Kidney epithelial cell (primary cell): ENCODE results near the gene AFF1. TPM values are rescaled to one million over a fixed set of nuclear protein-coding genes. Genes with fewer than 3 reads are reported as not detected.

Experiments used
- DNase-seq: peaks from one replicate; pipeline ENCODE4 v3.0.0-alpha.2; 2010; ENCODE audit warnings: low read depth
- H3K27me3 ChIP-seq: 2 replicates; pipeline ENCODE4 v1.6.0; 2011; ENCODE audit warnings: low read length; ENCODE audit not compliant: control insufficient read depth, insufficient read depth
- H3K36me3 ChIP-seq: 2 replicates; pipeline ENCODE4 v1.5.1; 2011; ENCODE audit warnings: low read length; ENCODE audit not compliant: control insufficient read depth, insufficient read depth
- H3K4me3 ChIP-seq: 2 replicates; pipeline ENCODE4 v1.5.1; 2011; ENCODE audit warnings: low read depth, mild to moderate bottlenecking, control low read depth, low read length
- CTCF ChIP-seq: IDR thresholded peaks from 2 replicates; pipeline ENCODE4 v1.5.1; 2011; ENCODE audit warnings: mild to moderate bottlenecking, moderate library complexity, low read length, control low read depth, inconsistent platforms; ENCODE audit not compliant: insufficient read depth, poor library complexity, severe bottlenecking
- total RNA-seq: library from RNA; depleted of rRNA; stranded (reverse); fragments of >200 nt; gene quantifications from 2 replicates; pipeline ENCODE4 v1.2.3, GENCODE V29; 2015

Gene AFF1
- total RNA-seq, 1 donor from 2014 or later: 16.9 TPM

DNA sequence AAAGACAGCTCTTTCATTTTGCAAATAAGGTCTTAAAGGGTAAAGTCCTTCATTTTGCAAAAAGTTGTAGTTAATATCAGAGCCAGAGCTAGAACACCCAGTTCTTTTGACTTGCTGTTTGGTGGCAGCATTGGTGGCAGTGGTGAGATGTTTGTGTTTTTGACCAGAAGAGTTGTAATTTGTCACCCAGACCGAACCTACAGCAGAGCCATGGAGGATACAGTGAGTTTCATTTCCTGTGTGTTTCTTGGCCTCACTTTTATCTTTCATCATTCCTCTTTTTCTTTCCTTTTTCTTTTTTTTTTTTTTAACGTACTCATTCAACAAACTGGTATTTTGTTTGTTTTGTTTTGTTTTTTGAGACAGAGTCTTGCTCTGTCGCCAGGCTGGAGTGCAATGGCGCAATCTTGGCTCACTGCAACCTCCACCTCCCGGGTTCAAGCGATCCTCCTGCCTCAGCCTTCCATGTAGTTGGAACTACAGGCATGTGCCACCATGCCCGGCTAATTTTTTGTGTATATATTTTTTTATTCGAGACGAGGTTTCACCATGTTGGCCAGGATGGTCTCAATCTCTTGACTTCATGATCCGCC lies 116.4 kb downstream of the AFF1 start:
- no peak overlapping the region for H3K4me3 ChIP-seq
- H3K27me3 ChIP-seq: no peaks in the 10 kb centered on the region
- H3K36me3 ChIP-seq: peaks cover 1% of the 10 kb centered on the region
- DNase-seq: no peak
- TF ChIP-seq CTCF: no peak

DNA sequence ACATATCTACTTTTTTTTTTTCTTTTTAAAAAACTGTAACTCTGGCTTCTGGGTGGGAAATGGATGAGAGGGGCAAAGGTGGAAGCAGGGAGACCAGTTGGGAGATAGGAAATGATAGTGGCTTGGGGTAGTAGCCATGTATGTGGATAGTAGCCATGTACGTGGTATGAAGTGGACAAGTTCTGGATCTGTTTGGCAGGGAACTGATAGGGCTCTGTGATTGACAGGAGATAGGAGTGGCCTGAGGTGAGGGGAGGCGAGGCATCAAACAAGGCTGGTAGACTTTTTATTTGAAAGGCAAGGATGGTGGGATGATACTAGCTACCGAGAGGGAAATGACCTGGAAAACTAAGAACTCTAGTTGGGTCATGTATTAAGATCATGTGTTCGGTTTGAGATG lies 117.8 kb downstream of the AFF1 start:
- H3K27me3 ChIP-seq: no peaks in the 10 kb centered on the region
- TF ChIP-seq CTCF: no peak
- H3K4me3 ChIP-seq: no peak overlapping the region
- no peak for DNase-seq
- no peaks in the 10 kb centered on the region for H3K36me3 ChIP-seq

- no peaks in the 10 kb centered on the region for H3K36me3 ChIP-seq
- H3K4me3 ChIP-seq: no peak overlapping the region
- TF ChIP-seq CTCF: no peak
- DNase-seq: no peak
- H3K27me3 ChIP-seq: no peaks in the 10 kb centered on the region
Observed at GRCh38 chr4:87053176-87053658, 118.4 kb downstream of the AFF1 start.

DNA sequence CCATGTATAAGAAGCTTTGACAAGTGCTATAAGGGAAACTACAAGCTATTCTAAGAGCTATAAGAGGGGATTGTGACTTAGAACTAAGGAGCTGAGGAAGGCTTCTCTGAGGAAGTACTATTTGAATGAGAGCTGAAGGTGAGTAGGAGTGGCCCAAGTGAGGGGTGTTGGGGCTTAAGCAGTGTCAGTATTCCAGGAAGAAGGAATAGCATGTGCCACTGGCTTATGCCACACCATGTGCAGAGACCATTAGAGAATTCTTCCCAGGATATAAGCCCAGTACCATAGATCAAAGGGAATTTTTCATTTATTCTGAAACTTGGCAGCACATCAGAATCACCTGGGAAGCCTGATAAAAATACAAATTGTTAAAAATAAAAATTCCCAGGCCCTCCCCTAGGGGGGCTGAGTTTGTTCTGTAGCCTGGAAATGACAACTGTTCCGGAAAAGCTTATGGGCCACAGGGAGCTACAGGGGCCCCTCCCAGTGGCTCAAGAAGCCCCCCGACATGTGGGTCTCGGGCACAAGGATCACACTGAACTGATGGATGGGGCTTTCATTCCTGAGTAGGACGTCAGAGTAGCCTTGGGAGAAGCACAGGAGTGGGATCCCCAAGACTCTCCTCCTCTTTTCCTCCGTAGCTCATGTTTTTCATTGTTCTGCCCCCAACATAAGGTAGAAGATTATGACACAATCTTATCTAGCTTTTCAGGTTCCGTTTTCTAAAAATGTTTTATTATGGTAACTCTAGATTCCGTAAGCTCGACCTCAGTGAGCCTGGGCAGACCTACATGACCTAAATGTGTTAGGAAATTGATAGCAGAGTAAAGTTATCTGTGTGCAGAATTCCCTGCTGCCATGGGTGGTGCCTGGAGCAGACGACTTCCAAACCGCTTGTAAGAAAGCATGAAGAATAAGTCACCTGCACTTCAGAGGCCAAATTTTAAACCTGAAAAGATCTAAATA lies 119.3 kb downstream of the AFF1 start:
- Histone ChIP-seq H3K4me3 (no peak overlapping the region), H3K27me3 (no peaks in the 10 kb centered on the region), H3K36me3 (no peaks in the 10 kb centered on the region)
- no peak for DNase-seq
- no peak for TF ChIP-seq CTCF

GRCh38 chr4:87054900-87055299 lies 120.1 kb downstream of the AFF1 start:
- no peaks in the 10 kb centered on the region for H3K27me3 ChIP-seq
- TF ChIP-seq CTCF: no peak
- H3K4me3 ChIP-seq: no peak overlapping the region
- H3K36me3 ChIP-seq: no peaks in the 10 kb centered on the region
- DNase-seq: no peak

GRCh38 chr4:87055311-87055710 lies 120.5 kb downstream of the AFF1 start:
- TF ChIP-seq CTCF: no peak
- Histone ChIP-seq H3K4me3 (no peak overlapping the region), H3K36me3 (no peaks in the 10 kb centered on the region), H3K27me3 (no peaks in the 10 kb centered on the region)
- DNase-seq: no peak
